ENCODE data around the gene IGFBP5.

Gene IGFBP5

GRCh38 chr2:216687111-216687510 is 8.2 kb downstream of the IGFBP5 start:
- H3K4me2 ChIP-seq (ENCODE audit: low read length), result no peak overlapping the region
- no peak overlapping the region for H3K27ac ChIP-seq (ENCODE audit: low read length)
- H3K79me2 ChIP-seq (ENCODE audit: low read length), result no peaks in the 10 kb centered on the region
- no peak overlapping the region for H3K4me3 ChIP-seq (ENCODE audit: low read length)
- 0 out of 2 replicates have a peak, but pooled peaks cover 4% of the 10 kb centered on the region for H3K27me3 ChIP-seq (ENCODE audit: low read depth, low read length)
- H3K4me1 ChIP-seq (ENCODE audit: low read length), result 0 out of 2 replicates have a peak, but pooled peaks cover under 1% of the 10 kb centered on the region
- H3K9me3 ChIP-seq (ENCODE audit: insufficient read depth, low read length), result no peaks in the 10 kb centered on the region
- no peak overlapping the region for H2AFZ ChIP-seq (ENCODE audit: low read depth, low read length)
- no peaks in the 10 kb centered on the region for H3K36me3 ChIP-seq (replicated peaks; ENCODE audit: low read depth, low read length)
- TF ChIP-seq CTCF (IDR thresholded peaks at IDR 0.05; ENCODE audit: low read depth, low read length) (no peak), EZH2phosphoT487 (IDR thresholded peaks at IDR 0.05; ENCODE audit: low read depth) (no peak)
- no peaks in the 10 kb centered on the region for H4K20me1 ChIP-seq (ENCODE audit: insufficient read depth, low read length)
- no peak overlapping the region for H3K9ac ChIP-seq (ENCODE audit: low read length)

GRCh38 chr2:216685327-216685875 is 9.9 kb downstream of the IGFBP5 start:
- Histone ChIP-seq H2AFZ (ENCODE audit: low read depth, low read length) (no peak overlapping the region), H3K4me1 (ENCODE audit: low read length) (0 out of 2 replicates have a peak, but pooled peaks cover 2% of the 10 kb centered on the region), H3K9me3 (ENCODE audit: insufficient read depth, low read length) (no peaks in the 10 kb centered on the region), H3K4me3 (ENCODE audit: low read length) (no peak overlapping the region), H3K79me2 (ENCODE audit: low read length) (no peaks in the 10 kb centered on the region), H3K27me3 (ENCODE audit: low read depth, low read length) (0 out of 2 replicates have a peak, but pooled peaks cover 4% of the 10 kb centered on the region), H3K4me2 (ENCODE audit: low read length) (no peak overlapping the region), H3K36me3 (replicated peaks; ENCODE audit: low read depth, low read length) (no peaks in the 10 kb centered on the region), H4K20me1 (ENCODE audit: insufficient read depth, low read length) (no peaks in the 10 kb centered on the region), H3K9ac (ENCODE audit: low read length) (no peak overlapping the region), H3K27ac (ENCODE audit: low read length) (no peak overlapping the region)
- TF ChIP-seq EZH2phosphoT487 (IDR thresholded peaks at IDR 0.05; ENCODE audit: low read depth), result no peak
- no peak for TF ChIP-seq CTCF (IDR thresholded peaks at IDR 0.05; ENCODE audit: low read depth, low read length)

- H3K79me2 ChIP-seq (ENCODE audit: low read length), result no peaks in the 10 kb centered on the region
- no peak overlapping the region for H2AFZ ChIP-seq (ENCODE audit: low read depth, low read length)
- TF ChIP-seq CTCF (IDR thresholded peaks at IDR 0.05; ENCODE audit: low read depth, low read length), result no peak
- no peak for TF ChIP-seq EZH2phosphoT487 (IDR thresholded peaks at IDR 0.05; ENCODE audit: low read depth)
- H3K36me3 ChIP-seq (replicated peaks; ENCODE audit: low read depth, low read length), result no peaks in the 10 kb centered on the region
- no peak overlapping the region for H3K4me2 ChIP-seq (ENCODE audit: low read length)
- H3K4me3 ChIP-seq (ENCODE audit: low read length), result no peak overlapping the region
- H3K27me3 ChIP-seq (ENCODE audit: low read depth, low read length), result 0 out of 2 replicates have a peak, but pooled peaks cover 4% of the 10 kb centered on the region
- H3K27ac ChIP-seq (ENCODE audit: low read length), result no peak overlapping the region
- no peak overlapping the region for H3K9ac ChIP-seq (ENCODE audit: low read length)
- no peaks in the 10 kb centered on the region for H4K20me1 ChIP-seq (ENCODE audit: insufficient read depth, low read length)
- H3K9me3 ChIP-seq (ENCODE audit: insufficient read depth, low read length), result no peaks in the 10 kb centered on the region
- 0 out of 2 replicates have a peak, but pooled peaks cover 2% of the 10 kb centered on the region for H3K4me1 ChIP-seq (ENCODE audit: low read length)
These were observed 11.5 kb downstream of the IGFBP5 start for GRCh38 chr2:216683846-216684245.

- Histone ChIP-seq H3K36me3 (replicated peaks; ENCODE audit: low read depth, low read length) (no peaks in the 10 kb centered on the region), H3K4me3 (ENCODE audit: low read length) (no peak overlapping the region), H2AFZ (ENCODE audit: low read depth, low read length) (no peak overlapping the region), H3K27me3 (ENCODE audit: low read depth, low read length) (0 out of 2 replicates have a peak, but pooled peaks cover 4% of the 10 kb centered on the region), H3K9ac (ENCODE audit: low read length) (no peak overlapping the region), H3K27ac (ENCODE audit: low read length) (no peak overlapping the region), H3K79me2 (ENCODE audit: low read length) (no peaks in the 10 kb centered on the region), H4K20me1 (ENCODE audit: insufficient read depth, low read length) (no peaks in the 10 kb centered on the region), H3K9me3 (ENCODE audit: insufficient read depth, low read length) (no peaks in the 10 kb centered on the region), H3K4me1 (ENCODE audit: low read length) (0 out of 2 replicates have a peak, but pooled peaks cover 2% of the 10 kb centered on the region), H3K4me2 (ENCODE audit: low read length) (no peak overlapping the region)
- TF ChIP-seq CTCF (IDR thresholded peaks at IDR 0.05; ENCODE audit: low read depth, low read length), result no peak
- no peak for TF ChIP-seq EZH2phosphoT487 (IDR thresholded peaks at IDR 0.05; ENCODE audit: low read depth)
These were observed 13.7 kb downstream of the IGFBP5 start for GRCh38 chr2:216681683-216682082.
